Fibroblast of mammary gland (primary cell): Measurements from ENCODE around the gene SPTSSA.
A peak's percentile ranks its signal among the peaks of the same experiment; 100 is the strongest.

Experiments used
- DNase-seq: peaks from one replicate; pipeline ENCODE4 v3.0.0-alpha.2; 2010; ENCODE audit warnings: low read depth
- H3K4me3 ChIP-seq: 2 replicates; pipeline ENCODE4 v1.5.1; 2011; ENCODE audit warnings: low read depth, mild to moderate bottlenecking, low read length, moderate library complexity; ENCODE audit not compliant: control insufficient read depth
- CTCF ChIP-seq: conservative IDR thresholded peaks from 2 replicates; pipeline ENCODE4 v1.5.1; 2011; ENCODE audit warnings: low read depth, low read length, inconsistent platforms; ENCODE audit not compliant: control insufficient read depth, insufficient read depth

The SPTSSA gene

GRCh38 chr14:34472706-34473279, 10.8 kb upstream of the SPTSSA start:
- no peak for TF ChIP-seq CTCF
- DNase-seq, result no peak

GRCh38 chr14:34470319-34470718, 8.3 kb upstream of the SPTSSA start:
- no peak for DNase-seq
- no peak for TF ChIP-seq CTCF
- no peak overlapping the region for H3K4me3 ChIP-seq

More at GRCh38 chr14:34472706-34473279, 10.8 kb upstream of the SPTSSA start:
- no peak overlapping the region for H3K4me3 ChIP-seq

GRCh38 chr14:34466691-34467090, 4.7 kb upstream of the SPTSSA start:
- no peak for TF ChIP-seq CTCF
- DNase-seq, result no peak
- H3K4me3 ChIP-seq, result no peak overlapping the region

GRCh38 chr14:34465069-34465859, 3.2 kb upstream of the SPTSSA start:
- peak; percentile 55 for DNase-seq
- TF ChIP-seq CTCF, result no peak
- H3K4me3 ChIP-seq, result no peak overlapping the region

- no peak overlapping the region for H3K4me3 ChIP-seq
- TF ChIP-seq CTCF, result no peak
- DNase-seq, result no peak
These were observed 1.5 kb upstream of the SPTSSA start for GRCh38 chr14:34463598-34463961.

GRCh38 chr14:34461334-34462131, 507 bp downstream of the SPTSSA start:
- TF ChIP-seq CTCF, result no peak
- H3K4me3 ChIP-seq, result peak overlapping the region; percentile 85
- peak; percentile 53 for DNase-seq
